DMS79 (cell line): Measurements from ENCODE around the gene GDF15.
"Not testable (repeated sequence)": the region's sequence is repeated elsewhere in the genome, so short reads cannot be mapped to it uniquely, and the experiment has no call there.

Experiments used
- DNase-seq: peaks from one replicate; lab custom pipeline; 2025; lab: John Stamatoyannopoulos, UW

GDF15 gene, protein sequence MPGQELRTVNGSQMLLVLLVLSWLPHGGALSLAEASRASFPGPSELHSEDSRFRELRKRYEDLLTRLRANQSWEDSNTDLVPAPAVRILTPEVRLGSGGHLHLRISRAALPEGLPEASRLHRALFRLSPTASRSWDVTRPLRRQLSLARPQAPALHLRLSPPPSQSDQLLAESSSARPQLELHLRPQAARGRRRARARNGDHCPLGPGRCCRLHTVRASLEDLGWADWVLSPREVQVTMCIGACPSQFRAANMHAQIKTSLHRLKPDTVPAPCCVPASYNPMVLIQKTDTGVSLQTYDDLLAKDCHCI

DNA sequence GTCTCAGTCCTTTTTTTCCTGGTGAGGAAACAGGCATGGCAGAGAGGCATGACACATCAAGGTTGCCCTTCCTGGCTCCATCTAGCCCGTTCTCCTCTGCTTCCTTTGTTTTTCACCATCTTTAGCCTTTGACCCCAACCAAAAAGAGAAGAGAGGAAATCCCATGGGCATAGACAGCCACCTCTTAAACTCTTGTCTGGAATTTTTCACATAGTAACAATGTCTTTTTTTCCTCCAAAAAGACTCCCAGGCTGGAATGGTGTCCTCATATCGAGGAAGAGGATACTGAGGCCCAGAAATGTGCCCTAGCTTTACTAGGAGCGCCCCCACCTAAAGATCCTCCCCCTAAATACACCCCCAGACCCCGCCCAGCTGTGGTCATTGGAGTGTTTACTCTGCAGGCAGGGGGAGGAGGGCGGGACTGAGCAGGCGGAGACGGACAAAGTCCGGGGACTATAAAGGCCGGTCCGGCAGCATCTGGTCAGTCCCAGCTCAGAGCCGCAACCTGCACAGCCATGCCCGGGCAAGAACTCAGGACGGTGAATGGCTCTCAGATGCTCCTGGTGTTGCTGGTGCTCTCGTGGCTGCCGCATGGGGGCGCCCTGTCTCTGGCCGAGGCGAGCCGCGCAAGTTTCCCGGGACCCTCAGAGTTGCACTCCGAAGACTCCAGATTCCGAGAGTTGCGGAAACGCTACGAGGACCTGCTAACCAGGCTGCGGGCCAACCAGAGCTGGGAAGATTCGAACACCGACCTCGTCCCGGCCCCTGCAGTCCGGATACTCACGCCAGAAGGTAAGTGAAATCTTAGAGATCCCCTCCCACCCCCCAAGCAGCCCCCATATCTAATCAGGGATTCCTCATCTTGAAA lies at the start of gene GDF15:
Gene GDF15, plus strand, starts transcription at position 484 of the 868 bp plus-strand sequence. Its CDS starts 32 bp downstream, at position 516.
- DNase-seq = no peak

DNA sequence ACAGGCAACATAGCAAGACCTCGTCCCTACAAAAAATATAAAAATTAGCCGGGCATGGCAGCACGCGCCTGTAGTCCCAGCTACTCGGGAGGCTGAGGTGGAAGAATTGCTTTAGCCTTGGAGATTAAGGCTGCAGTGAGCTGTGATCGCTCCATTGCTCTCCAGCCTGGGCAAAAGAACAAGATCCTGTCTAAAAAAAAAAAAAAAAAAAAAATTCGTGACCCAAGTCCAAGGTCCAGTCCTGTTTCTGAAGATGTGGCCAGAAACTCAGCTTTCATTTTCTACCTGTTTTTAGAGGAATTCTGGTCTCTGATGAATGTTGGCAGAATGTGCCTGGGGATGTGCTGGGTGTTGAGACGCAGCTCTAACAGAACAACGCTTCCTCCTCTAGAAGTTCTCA lies 47.4 kb upstream of the GDF15 start:
- DNase-seq = no peak

DNA sequence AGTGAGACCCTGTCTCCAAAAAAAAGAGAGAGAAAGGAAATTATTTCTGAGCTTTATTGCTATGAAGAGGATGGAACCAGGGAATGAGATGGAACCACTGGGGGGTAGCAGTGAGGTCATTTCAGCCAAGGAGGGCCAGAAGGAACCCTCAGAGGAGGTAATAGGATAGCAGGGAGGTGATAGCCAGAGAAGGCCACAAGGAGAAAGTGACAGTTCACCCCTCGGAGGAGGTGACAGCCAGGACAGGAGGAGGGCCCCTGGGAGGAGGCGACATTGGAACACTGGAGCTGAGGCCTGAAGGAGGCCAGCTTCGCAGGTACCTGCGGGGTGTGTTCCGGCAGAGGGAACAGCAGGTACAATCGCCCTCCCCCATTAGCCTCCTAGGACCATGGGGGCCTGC lies 46.2 kb upstream of the GDF15 start:
- no peak for DNase-seq

DNA sequence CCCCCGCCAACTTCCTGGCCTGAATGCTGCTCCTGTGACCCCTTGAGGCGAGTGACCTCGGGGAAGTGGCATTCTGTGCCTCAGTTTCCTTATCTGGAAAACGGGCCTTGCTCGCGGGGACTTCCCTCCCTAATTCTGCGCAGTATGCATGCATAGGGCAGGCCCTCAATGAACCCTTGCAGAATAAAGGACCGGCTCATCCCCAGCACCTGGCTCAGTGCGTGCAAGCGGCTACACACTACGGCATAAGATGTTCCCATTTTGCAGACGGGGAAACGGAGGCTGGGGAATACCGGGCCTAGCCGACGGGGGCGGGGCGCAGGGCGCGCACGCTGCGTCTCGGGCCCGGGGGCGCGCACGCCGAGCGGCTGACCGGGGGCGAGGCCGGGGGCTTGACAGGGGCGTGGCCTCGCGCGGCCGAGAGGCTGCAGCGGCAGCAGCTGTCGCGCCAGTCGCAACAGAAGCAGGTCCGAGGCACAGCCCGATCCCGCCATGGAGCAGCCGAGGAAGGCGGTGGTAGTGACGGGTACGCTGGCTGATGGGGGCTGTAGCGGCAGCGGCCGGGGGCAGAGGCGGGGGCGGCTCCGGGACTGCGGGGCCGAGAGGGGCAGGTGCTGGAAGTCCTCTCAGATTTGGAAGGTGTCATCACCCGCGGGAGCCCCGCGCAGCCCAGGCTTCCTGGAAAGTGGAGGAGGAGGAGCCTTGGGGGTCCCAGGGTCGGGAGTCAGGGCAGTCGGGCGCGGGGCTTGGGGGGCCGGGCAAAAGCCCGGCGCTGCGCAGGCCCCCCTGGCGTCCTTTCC lies 45.6 kb upstream of the GDF15 start, which contains the start of gene PGPEP1:
Gene PGPEP1, plus strand, starts transcription at position 409 of the 800 bp plus-strand sequence. Its CDS starts 84 bp downstream, at position 493.
- no peak for DNase-seq

- no peak for DNase-seq
These were observed 44.7 kb upstream of the GDF15 start for GRCh38 chr19:18340990-18341868.

GRCh38 chr19:18342090-18342632 lies 43.8 kb upstream of the GDF15 start:
- DNase-seq = no peak

GRCh38 chr19:18344582-18344950 lies 41.4 kb upstream of the GDF15 start:
- no peak for DNase-seq

DNA sequence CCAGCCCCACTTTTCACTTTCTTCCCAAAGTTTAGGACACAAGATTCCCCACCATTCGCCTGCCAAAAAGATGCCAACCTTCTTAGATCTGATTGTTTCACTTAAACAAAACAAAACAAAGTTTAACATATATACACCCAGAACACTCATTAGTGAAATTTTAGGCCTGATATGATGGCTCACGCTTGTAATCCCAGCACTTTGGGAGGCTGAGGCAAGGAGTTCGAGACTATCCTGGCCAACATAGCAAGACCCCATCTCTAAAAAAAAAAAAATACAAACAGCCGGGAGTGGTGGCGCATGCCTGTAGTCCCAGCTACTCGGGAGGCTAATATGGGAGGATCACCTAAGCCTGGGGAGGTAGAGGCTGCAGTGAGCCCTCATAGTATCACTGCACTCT lies 40.7 kb upstream of the GDF15 start:
- no peak for DNase-seq

- no peak for DNase-seq
These were observed 39.9 kb upstream of the GDF15 start for GRCh38 chr19:18346091-18346490.

DNA sequence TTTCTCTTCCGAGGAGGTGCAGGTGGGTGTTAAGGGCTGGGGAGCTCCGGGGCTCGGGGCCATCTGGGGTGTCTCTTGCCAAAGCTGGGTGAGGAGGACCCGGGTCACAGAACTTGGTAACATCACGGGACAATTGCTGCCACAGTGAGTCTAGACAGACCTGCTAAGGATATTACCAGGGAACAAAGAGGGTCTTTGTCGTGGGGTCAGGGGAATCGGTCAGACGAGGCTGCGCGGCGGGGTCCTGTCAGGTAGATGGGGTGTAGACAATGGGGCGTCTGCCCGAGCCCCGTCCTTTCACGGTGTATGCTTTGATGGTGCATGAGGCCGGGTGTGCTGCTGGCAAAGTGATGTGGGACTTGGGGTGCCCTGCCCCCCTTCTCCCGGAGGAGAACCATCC lies 37.8 kb upstream of the GDF15 start:
- DNase-seq = no peak

- not testable (repeated sequence) for DNase-seq
These were observed 37.1 kb upstream of the GDF15 start for GRCh38 chr19:18348818-18349339.

- no peak for DNase-seq
These were observed 36.3 kb upstream of the GDF15 start for GRCh38 chr19:18349524-18350128.

GRCh38 chr19:18350490-18350889 lies 35.5 kb upstream of the GDF15 start:
- DNase-seq = no peak

DNA sequence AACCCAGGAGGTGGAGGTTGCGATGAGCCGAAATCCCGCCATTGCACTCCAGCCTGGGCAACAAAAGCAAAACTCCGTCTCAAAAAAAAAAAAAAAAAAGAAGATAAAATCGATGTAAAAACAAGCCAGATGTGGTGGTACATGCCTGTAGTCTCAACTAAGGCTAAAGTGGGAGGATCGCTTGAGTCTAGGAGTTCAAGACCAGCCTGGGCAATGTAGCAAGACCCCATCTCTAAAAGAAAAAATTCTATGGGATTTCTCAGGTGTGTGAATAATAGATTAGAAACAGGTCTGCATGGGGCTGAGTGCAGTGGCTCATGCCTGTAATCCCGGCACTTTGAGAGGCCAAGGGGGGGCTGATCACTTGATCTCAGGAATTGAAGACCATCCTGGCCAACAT lies 34.4 kb upstream of the GDF15 start:
- no peak for DNase-seq

GRCh38 chr19:18353378-18354005 lies 32.5 kb upstream of the GDF15 start:
- no peak for DNase-seq

DNA sequence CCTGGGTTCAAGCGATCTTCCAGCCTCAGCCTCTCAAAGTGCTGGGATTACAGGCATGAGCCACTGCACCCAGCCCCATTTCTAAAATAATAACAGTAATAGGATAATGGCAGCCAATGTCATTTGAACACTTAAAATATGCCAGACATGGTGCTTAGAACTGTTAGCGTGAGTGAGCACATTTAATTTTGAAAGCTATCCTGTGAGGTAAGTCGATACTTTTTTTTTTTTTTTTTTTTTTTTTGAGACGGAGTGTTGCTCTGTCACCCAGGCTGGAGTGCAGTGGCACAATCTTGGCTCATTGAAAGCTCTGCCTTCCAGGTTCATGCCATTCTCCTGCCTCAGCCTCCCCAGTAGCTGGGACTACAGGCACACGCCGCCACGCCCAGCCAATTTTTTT lies 31.2 kb upstream of the GDF15 start:
- DNase-seq = not testable (repeated sequence)

DNA sequence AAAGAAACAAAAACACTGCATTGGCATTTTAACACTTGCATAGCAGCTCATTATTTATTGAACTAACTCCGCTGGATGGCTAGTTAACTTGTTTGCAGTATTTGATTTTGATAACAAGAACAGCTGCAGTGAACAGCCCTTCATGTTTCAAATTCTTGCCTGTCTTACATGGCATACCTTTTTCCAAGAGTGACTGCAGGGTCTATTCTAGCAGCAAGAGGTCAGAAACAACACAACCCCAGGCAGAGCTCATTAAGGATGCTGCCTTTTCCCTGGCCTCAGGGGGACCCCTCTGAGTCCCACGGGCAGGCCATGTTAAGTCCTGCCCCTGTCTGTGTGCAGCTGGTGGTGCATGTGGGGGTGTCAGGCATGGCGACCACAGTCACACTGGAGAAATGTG lies 28.9 kb upstream of the GDF15 start:
- no peak for DNase-seq

DNA sequence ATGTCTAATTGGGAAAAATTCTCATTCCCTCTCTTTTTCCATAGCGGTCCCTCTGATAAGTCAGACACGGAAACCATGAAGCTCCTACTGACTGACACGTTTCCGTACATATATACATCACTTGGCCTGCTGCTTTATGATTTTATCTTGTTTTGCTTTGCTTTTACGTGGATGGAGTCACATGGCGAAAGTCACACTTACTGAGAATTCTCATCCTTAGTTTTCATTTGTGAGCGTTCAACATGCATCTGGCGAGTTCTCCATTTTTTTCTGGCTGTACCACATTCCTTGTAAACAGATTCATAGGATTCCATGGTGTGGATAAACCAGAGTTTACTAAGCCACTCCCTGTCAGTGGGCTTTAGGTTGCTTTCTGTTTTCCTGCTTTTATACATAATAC lies 24.3 kb upstream of the GDF15 start:
- no peak for DNase-seq

DNA sequence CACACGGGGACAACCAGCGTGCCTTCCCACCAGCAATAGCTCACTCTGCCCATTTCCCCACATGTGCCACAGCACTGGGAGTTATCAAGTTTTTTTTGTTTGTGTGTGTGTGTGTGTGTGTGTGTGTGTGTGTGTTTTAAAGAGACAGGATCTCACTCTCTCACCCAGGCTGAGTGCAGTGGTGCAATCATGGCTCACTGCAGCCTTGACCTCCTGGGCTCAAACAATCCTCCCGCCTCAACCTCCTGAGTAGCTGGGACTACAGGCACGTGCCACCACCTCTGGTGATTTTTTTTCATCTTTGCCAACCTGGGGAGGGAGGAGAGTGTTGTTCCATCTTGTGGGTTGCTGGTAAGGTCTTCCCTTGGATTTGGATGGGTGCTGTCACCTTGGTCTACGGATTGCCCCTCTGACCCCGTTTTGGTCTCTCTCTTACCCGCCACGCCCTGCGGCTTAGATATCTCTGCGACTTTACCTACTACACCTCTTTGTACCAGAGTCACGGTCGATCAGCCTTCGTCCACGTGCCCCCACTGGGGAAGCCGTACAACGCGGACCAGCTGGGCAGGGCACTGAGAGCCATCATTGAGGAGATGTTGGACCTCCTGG lies 22.9 kb upstream of the GDF15 start:
- no peak for DNase-seq

- no peak for DNase-seq
These were observed 22.2 kb upstream of the GDF15 start for GRCh38 chr19:18363787-18364186.
